ENCODE results near the gene TTC7B. TPM values are rescaled to one million over a fixed set of nuclear protein-coding genes. Genes with fewer than 3 reads are reported as not detected.

Gene TTC7B
- total RNA-seq, 4 donors from 2014 or later, result 3.3 to 18.1 (median 10.0) TPM

DNA sequence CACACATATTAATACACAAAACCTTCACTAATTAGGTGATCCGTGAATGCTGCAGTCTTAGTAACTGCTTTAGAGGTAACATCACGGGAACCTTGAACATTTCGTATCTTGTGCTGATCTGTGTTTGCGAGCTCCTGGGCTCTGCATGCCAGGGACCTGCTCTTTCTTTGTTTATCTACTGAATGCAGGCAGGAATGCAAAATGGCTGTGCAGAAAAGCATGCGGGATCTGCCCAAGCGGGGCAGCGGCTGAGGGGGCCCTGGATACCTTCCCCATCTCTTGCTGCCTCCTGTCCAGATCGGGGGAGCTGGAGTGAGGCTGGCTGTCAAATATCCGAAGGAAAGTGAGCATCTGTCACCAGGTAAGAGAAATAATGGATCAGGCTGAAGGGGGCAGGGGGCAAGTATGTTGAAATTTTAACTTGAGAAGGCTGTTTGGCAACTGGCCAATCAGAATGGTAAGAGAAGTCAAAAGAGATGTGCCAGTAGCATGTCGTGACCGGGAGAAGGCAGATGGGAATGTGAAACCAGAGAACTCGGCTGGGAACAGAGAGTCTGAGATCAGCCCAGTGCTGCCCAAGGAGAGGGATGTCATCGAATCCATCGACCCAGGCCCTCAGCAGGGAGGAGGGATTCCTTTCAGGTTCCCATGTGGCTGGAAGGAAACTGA lies 191.4 kb downstream of the TTC7B start:
- DNase-seq, result no peak
- peak overlapping the region; percentile 46 to 70 (median 52) for H3K27ac ChIP-seq
- WGBS, 2 donors, result 39 to 44% methylated on average over 13 to 14 of the region's 14 CpGs

GRCh38 chr14:90624227-90624626 lies 192.0 kb downstream of the TTC7B start:
- TF ChIP-seq POLR2A (IDR thresholded peaks at IDR 0.05), result no peak
- TF ChIP-seq, protein P1, sequence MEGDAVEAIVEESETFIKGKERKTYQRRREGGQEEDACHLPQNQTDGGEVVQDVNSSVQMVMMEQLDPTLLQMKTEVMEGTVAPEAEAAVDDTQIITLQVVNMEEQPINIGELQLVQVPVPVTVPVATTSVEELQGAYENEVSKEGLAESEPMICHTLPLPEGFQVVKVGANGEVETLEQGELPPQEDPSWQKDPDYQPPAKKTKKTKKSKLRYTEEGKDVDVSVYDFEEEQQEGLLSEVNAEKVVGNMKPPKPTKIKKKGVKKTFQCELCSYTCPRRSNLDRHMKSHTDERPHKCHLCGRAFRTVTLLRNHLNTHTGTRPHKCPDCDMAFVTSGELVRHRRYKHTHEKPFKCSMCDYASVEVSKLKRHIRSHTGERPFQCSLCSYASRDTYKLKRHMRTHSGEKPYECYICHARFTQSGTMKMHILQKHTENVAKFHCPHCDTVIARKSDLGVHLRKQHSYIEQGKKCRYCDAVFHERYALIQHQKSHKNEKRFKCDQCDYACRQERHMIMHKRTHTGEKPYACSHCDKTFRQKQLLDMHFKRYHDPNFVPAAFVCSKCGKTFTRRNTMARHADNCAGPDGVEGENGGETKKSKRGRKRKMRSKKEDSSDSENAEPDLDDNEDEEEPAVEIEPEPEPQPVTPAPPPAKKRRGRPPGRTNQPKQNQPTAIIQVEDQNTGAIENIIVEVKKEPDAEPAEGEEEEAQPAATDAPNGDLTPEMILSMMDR (IDR thresholded peaks at IDR 0.05), result no peak
- Histone ChIP-seq H3K4me3 (no peak overlapping the region), H3K27me3 (no peaks in the 10 kb centered on the region), H3K9me3 (no peaks in the 10 kb centered on the region), H3K4me1 (peaks cover 28 to 69% (median 53%) of the 10 kb centered on the region in 3 donors), H3K36me3 (no peaks in the 10 kb centered on the region), H3K27ac (peak overlapping the region; percentile 46 to 70 (median 52))
- WGBS, 2 donors, result 25 to 44% methylated on average over 8 of the region's 8 CpGs
- no peak for DNase-seq
- intact Hi-C loops (cut with DNase I), result no loop called here

More for the DNA sequence above, 191.4 kb downstream of the TTC7B start:
- Histone ChIP-seq H3K4me1 (peaks cover 34 to 74% (median 59%) of the 10 kb centered on the region in 3 donors), H3K27me3 (no peaks in the 10 kb centered on the region), H3K36me3 (no peaks in the 10 kb centered on the region), H3K9me3 (no peaks in the 10 kb centered on the region), H3K4me3 (no peak overlapping the region)
- intact Hi-C loops (cut with DNase I), result no loop called here
- TF ChIP-seq, protein P1 (IDR thresholded peaks at IDR 0.05), result no peak
- TF ChIP-seq POLR2A (IDR thresholded peaks at IDR 0.05), result no peak

- TF ChIP-seq POLR2A (IDR thresholded peaks at IDR 0.05), result no peak
- TF ChIP-seq, protein P1 (IDR thresholded peaks at IDR 0.05), result no peak
- WGBS, 2 donors, result 91 to 92% methylated on average over 32 of the region's 32 CpGs
- H3K36me3 ChIP-seq, result no peaks in the 10 kb centered on the region
- H3K4me3 ChIP-seq, result no peak overlapping the region
- H3K27ac ChIP-seq, result no peak overlapping the region
- intact Hi-C loops (cut with DNase I), result no loop called here
- no peak for DNase-seq
- H3K9me3 ChIP-seq, result no peaks in the 10 kb centered on the region
- H3K27me3 ChIP-seq, result no peaks in the 10 kb centered on the region
- peaks cover 5 to 38% (median 22%) of the 10 kb centered on the region in 3 donors for H3K4me1 ChIP-seq
Measured at GRCh38 chr14:90621201-90621600, 195.0 kb downstream of the TTC7B start.

DNA sequence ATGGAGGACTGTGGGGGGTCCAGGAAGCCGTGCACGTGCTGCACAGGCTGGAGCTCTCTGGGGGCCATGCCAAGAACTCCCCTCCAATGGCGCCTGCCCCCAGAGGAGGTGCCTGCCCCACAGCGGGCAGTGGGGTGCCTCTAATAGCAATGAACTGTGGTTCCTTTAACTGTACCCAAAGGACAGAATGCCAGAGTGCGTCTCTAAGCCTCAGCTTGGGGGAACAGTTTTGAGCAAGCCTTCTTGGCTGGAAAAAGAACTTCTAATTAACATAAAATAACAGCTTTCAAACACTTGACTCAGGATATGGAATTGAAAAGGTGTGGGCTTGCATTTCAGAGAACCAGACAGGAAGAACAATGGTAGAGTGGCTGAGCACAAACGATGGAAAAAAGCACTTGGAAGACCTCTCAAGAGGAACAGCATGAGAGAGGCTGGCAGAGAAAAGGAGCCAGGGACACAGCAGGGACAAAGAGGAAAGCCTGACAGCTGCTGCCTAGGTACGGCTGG lies 195.6 kb downstream of the TTC7B start:
- TF ChIP-seq, protein P1 (IDR thresholded peaks at IDR 0.05), result no peak
- no peak for TF ChIP-seq POLR2A (IDR thresholded peaks at IDR 0.05)
- intact Hi-C loops (cut with DNase I), result no loop called here
- Histone ChIP-seq H3K4me1 (peaks cover 0 to 33% (median 19%) of the 10 kb centered on the region in 3 donors), H3K27ac (peak overlapping the region in 3 of 4 donors; percentile 3 to 15 (median 11)), H3K4me3 (no peak overlapping the region), H3K27me3 (no peaks in the 10 kb centered on the region), H3K36me3 (no peaks in the 10 kb centered on the region), H3K9me3 (no peaks in the 10 kb centered on the region)
- no peak for DNase-seq
- 32 to 37% methylated on average over 7 of the region's 7 CpGs for WGBS, 2 donors

DNA sequence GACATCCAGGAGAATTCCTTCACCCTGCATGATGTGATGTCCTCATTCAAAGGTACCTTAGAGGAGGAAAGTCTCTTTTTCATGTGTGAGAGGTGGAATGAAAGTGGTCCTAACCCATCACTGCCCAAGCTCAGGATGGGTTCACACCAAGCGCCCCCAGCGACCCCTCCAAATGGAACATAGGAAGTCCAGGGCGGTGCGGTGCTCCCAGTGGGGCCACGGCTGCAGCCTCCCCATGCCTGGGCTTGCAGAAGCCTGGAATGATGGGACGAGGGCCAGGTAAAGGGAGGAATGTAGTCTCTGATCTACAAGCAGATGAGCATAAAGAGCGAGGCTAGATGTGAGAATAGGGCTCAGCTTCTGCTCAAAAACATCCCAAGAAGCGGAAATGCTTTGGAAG lies 196.3 kb downstream of the TTC7B start:
- TF ChIP-seq, protein P1 (IDR thresholded peaks at IDR 0.05), result no peak
- TF ChIP-seq POLR2A (IDR thresholded peaks at IDR 0.05), result no peak
- Histone ChIP-seq H3K4me3 (no peak overlapping the region), H3K9me3 (no peaks in the 10 kb centered on the region), H3K27me3 (no peaks in the 10 kb centered on the region), H3K27ac (peak overlapping the region in 1 of 4 donors; percentile 11), H3K4me1 (peaks cover 0 to 26% (median 16%) of the 10 kb centered on the region in 3 donors), H3K36me3 (no peaks in the 10 kb centered on the region)
- 51 to 61% methylated on average over 5 to 6 of the region's 8 CpGs for WGBS, 2 donors
- intact Hi-C loops (cut with DNase I), result no loop called here
- DNase-seq, result no peak

All from esophagus squamous epithelium (tissue), 5 donors.